NCI-H2171 treated with DMSO at 0.1 percent for 48 hours (cell line): ENCODE results near the gene BIRC6.
"Not testable (repeated sequence)": the region's sequence is repeated elsewhere in the genome, so short reads cannot be mapped to it uniquely, and the experiment has no call there.

Experiments
- DNase-seq: peaks from one replicate; lab custom pipeline; 2025; lab: John Stamatoyannopoulos, UW

Gene BIRC6

DNA sequence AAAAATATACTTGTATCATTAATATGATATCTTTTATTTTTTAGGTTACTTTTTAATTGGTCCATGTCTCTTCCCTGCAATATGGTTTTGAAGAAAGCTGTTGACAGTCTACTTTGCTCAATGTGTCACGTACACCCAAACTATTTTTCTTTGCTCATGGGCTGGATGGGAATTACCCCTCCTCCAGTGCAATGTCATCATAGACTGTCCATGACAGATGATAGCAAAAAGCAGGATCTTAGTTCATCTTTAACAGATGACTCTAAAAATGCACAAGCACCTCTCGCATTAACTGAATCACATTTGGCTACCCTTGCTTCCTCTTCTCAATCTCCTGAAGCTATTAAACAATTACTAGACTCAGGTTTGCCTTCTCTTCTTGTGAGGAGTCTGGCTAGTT is 158.1 kb downstream of the BIRC6 start:
- DNase-seq: no peak

GRCh38 chr2:32516567-32516966 is 159.7 kb downstream of the BIRC6 start:
- peak; percentile 12 for DNase-seq

DNA sequence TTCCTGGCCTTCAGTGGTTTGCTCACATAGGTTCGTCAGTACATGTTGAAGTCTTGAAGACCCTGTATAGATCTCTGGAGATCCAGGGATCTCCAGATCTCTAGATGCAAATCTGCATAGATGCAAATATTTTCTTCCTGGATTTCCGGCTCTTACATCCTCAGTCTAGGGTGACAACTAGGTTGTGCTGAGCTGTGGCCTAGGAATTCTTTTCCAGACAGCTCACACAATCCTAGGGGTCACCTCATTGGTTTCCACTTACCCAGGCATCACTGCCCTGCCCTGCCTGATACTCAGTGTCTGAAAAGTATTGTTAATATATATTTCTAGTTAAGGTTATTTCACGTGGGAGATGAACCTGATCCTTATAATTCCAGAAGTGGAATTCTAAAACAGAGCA is 165.9 kb downstream of the BIRC6 start:
- no peak for DNase-seq

DNA sequence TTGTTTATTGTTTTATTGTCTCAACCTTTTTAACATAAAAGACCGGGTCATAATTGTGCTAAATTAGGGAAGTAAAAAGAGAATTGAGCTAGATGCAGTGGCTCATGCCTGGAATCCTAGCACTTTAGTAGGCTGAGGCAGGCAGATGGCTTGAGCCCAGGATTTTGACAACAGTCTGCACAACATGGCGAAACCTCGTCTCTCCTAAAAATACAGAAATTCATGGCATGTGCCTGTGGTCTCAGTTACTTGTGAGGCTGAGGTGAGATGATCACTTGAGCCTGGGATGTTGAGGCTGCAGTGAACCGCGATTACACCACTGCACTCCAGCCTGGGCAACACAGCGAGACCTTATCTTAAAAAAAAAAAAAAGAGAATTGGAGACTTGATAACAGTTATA is 166.9 kb downstream of the BIRC6 start:
- no peak for DNase-seq

GRCh38 chr2:32532341-32532740 is 175.5 kb downstream of the BIRC6 start:
- DNase-seq: no peak

DNA sequence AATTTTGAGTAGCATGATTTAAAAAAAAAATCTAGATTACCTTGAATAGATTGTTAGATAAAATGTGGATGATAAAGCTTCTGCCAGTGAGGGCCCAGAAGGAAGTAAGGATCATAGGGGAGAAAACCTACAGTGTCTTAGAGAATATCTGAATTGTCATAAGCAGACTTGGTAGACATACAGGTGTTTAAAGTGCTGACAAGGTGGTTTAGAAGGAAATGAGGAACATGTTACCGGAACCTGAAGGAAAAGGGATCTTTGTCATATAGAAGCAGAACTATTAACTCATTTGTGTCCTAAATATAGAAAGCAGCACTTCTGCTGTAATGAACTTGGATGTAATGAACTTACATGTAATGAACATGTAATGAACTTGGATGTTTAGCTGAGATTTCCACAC is 176.1 kb downstream of the BIRC6 start:
- DNase-seq: no peak

GRCh38 chr2:32534831-32535230 is 178.0 kb downstream of the BIRC6 start:
- peak; percentile 33 for DNase-seq

- no peak for DNase-seq
Measured at GRCh38 chr2:32538735-32539134, 181.9 kb downstream of the BIRC6 start.

GRCh38 chr2:32552483-32552882 is 195.7 kb downstream of the BIRC6 start:
- DNase-seq: not testable (repeated sequence)

- DNase-seq: peak; percentile 69
Measured at GRCh38 chr2:32553829-32554432, 197.1 kb downstream of the BIRC6 start.

- no peak for DNase-seq
Measured at GRCh38 chr2:32558492-32558891, 201.7 kb downstream of the BIRC6 start.

- no peak for DNase-seq
Measured at GRCh38 chr2:32559136-32559535, 202.3 kb downstream of the BIRC6 start.

DNA sequence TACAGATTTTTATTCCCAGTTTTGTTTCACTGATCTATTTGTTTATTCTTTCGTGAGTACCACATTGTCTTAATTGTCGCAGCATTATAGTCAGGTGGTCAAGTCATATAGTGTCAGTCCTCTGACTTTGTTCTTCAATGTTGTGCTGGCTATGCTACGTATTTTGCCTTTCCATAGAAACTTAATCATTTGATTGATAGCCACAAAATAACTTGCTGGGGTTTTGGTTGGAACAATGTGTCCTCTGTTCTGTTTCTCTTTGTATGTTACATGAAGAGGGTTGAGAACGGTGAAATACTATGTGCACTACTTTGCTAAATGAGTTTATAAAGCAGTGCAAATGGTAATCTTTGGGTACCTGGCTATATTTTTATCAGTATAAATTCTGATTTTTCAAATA is 206.1 kb downstream of the BIRC6 start:
- DNase-seq: no peak

GRCh38 chr2:32564417-32565035 is 207.7 kb downstream of the BIRC6 start:
- no peak for DNase-seq

GRCh38 chr2:32565902-32566301 is 209.1 kb downstream of the BIRC6 start:
- no peak for DNase-seq

DNA sequence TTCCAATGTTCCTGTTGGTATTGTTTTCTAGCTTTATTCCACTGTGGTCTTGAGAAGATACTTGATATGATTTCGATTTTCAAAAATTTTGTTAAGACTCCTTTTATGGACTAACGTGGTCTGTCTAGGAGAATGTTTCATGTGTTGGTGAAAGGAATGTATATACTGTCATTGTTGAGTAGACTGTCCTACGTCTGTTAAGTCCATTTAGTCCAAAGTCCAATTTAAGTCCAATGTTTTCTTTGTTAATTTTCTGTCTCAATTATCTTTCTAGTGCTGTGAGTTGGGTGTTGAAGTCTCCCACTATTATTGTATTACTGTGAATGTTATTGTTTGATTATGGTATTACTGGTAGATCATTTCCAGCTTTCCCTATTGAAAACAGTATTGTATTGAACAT is 215.2 kb downstream of the BIRC6 start:
- DNase-seq: no peak

DNA sequence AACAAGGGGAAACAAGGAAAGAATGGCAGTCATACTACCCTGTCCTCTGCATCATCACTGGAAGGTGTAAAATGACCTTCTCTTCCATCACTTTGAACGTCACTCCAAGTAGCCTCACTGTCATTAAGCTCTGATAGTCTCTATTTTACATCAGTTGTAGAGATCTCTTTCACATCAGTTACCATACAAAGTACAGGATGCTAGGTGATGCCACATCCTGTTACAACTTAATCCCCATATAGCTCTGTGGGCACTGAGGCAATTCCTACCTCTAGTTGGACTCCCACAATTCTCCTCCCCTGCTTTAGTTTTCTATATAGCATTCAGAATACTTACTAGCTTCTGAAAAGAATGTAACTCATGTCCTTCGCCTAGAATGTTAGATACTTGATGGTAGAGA is 215.9 kb downstream of the BIRC6 start:
- DNase-seq: no peak

GRCh38 chr2:32591669-32592463 is 235.0 kb downstream of the BIRC6 start:
- peak; percentile 19 for DNase-seq

DNA sequence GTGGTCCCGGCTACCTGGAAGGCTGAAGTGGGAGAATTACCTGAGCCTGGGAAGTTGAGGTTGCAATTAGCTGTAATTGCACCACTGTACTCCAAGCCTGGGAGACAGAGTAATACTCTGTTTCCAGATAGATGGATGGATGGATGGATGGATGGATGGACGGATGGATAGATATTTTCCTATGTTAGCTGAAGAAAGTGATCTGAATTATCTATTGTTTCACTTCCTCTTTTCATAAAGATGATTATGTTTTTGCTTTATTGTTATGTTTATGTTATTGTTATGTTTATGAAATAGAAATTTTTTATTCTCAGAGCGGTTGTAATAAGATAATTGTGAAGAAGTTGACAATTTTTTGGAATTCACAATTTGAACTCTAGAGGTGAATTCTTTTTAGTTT is 237.8 kb downstream of the BIRC6 start:
- DNase-seq: no peak

DNA sequence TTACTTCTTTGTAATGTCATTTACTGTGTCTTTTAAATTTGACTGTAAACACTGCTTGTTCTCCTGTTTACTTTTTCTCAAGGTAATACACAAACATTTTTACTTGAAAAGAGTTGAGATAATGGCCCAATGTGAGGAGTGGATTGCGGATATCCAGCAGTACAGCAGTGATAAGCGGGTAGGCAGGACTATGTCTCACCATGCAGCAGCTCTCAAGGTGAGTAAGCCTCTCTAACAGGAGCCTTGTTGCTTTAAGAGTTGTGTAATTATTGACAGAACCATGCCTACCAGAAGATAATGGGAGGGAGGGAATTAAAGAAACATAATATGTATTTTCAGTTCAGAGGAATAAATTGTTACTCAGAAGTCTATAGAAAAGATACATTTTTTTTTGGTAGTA is 254.5 kb downstream of the BIRC6 start:
- no peak for DNase-seq

- DNase-seq: no peak
Measured at GRCh38 chr2:32611771-32612170, 254.9 kb downstream of the BIRC6 start.

GRCh38 chr2:32614084-32614483 is 257.3 kb downstream of the BIRC6 start:
- no peak for DNase-seq

- DNase-seq: no peak
Measured at GRCh38 chr2:32617599-32618189, 260.9 kb downstream of the BIRC6 start.
